Measurements from ENCODE around the gene ING4.
A peak's percentile ranks its signal among the peaks of the same experiment; 100 is the strongest.

The ING4 gene

GRCh38 chr12:6640497-6640896 is 22.4 kb downstream of the ING4 start:
- no peak for TF ChIP-seq CTCF (IDR thresholded peaks at IDR 0.05; ENCODE audit: borderline replicate concordance, control extremely low read depth, extremely low read depth, insufficient read depth, missing control alignments)
- no peak for DNase-seq (ENCODE audit: low spot score)
- in situ Hi-C loops (cut with MboI; ENCODE audit: low sequenced_read_pairs, unreplicated experiment): no loop called here

- DNase-seq (ENCODE audit: low spot score): no peak
- in situ Hi-C loops (cut with MboI; ENCODE audit: low sequenced_read_pairs, unreplicated experiment): no loop called here
- TF ChIP-seq CTCF (IDR thresholded peaks at IDR 0.05; ENCODE audit: borderline replicate concordance, control extremely low read depth, extremely low read depth, insufficient read depth, missing control alignments): no peak
Observed at GRCh38 chr12:6639151-6639801, 23.6 kb downstream of the ING4 start.

GRCh38 chr12:6638305-6638704 is 24.6 kb downstream of the ING4 start:
- no peak for TF ChIP-seq CTCF (IDR thresholded peaks at IDR 0.05; ENCODE audit: borderline replicate concordance, control extremely low read depth, extremely low read depth, insufficient read depth, missing control alignments)
- no peak for DNase-seq (ENCODE audit: low spot score)
- in situ Hi-C loops (cut with MboI; ENCODE audit: low sequenced_read_pairs, unreplicated experiment): no loop called here

GRCh38 chr12:6635856-6636531 is 26.9 kb downstream of the ING4 start, which contains the start of gene LPAR5:
TSS of gene LPAR5 (minus strand) at chr12:6635959. CDS start at chr12:6621248, 14,711 bp downstream.
- in situ Hi-C loops (cut with MboI; ENCODE audit: low sequenced_read_pairs, unreplicated experiment): no loop called here
- no peak for TF ChIP-seq CTCF (IDR thresholded peaks at IDR 0.05; ENCODE audit: borderline replicate concordance, control extremely low read depth, extremely low read depth, insufficient read depth, missing control alignments)
- DNase-seq (ENCODE audit: low spot score): peak; percentile 73

GRCh38 chr12:6635375-6635855 is 27.5 kb downstream of the ING4 start:
- TF ChIP-seq CTCF (IDR thresholded peaks at IDR 0.05; ENCODE audit: borderline replicate concordance, control extremely low read depth, extremely low read depth, insufficient read depth, missing control alignments): no peak
- DNase-seq (ENCODE audit: low spot score): peak; percentile 76
- in situ Hi-C loops (cut with MboI; ENCODE audit: low sequenced_read_pairs, unreplicated experiment): no loop called here

GRCh38 chr12:6632026-6632983 is 30.6 kb downstream of the ING4 start:
- in situ Hi-C loops (cut with MboI; ENCODE audit: low sequenced_read_pairs, unreplicated experiment): no loop called here
- DNase-seq (ENCODE audit: low spot score): peak; percentile 76
- no peak for TF ChIP-seq CTCF (IDR thresholded peaks at IDR 0.05; ENCODE audit: borderline replicate concordance, control extremely low read depth, extremely low read depth, insufficient read depth, missing control alignments)

Measured in GM13976 (cell line).